ENCODE results near the gene HMGN2.

- peak in 1 of 6 experiments; percentile 1 for TF ChIP-seq CTCF (IDR thresholded peaks at IDR 0.05)
- TF ChIP-seq POLR2A (IDR thresholded peaks at IDR 0.05), result peak in 1 of 2 donors; percentile 5
These were observed at the start of gene HMGN2 for GRCh38 chr1:26472320-26472900.
